OCI-LY7 (cell line): Measurements from ENCODE around the gene NFYC.

Experiments
- CTCF ChIP-seq: fragments of 200-600 bp; sonication (generic); conservative IDR thresholded peaks from 2 replicates; pipeline ENCODE4 v1.5.1; 2014; ENCODE audit warnings: mild to moderate bottlenecking, antibody characterized with exemption, low read length, moderate library complexity, mixed read lengths
- EZH2phosphoT487 ChIP-seq: fragments of 200-600 bp; sonication (generic); IDR thresholded peaks from 2 replicates; pipeline ENCODE4 v1.6.1; 2018; ENCODE audit warnings: low read depth, borderline replicate concordance, mild to moderate bottlenecking, mixed run types, antibody characterized with exemption, low read length, moderate library complexity, mixed read lengths

GRCh38 chr1:40763742-40764532 is 72.4 kb downstream of the NFYC start:
- no peak for TF ChIP-seq CTCF
- TF ChIP-seq EZH2phosphoT487 = no peak
